BLaER1 (cell line): Measurements from ENCODE around the gene GALNTL6.
"Not testable (repeated sequence)": the region's sequence is repeated elsewhere in the genome, so short reads cannot be mapped to it uniquely, and the experiment has no call there.

Source experiments
- H3K27ac ChIP-seq: shearing (Covaris generic); formaldehyde crosslinking; 2 replicates; pipeline ENCODE4 v1.8.1; 2022
- H3K27me3 ChIP-seq: shearing (Covaris generic); formaldehyde crosslinking; 2 replicates; pipeline ENCODE4 v1.8.1; 2022
- H3K36me3 ChIP-seq: shearing (Covaris generic); formaldehyde crosslinking; 2 replicates; pipeline ENCODE4 v1.8.1; 2022
- H3K4me1 ChIP-seq: shearing (Covaris generic); formaldehyde crosslinking; 2 replicates; pipeline ENCODE4 v1.8.1; 2022
- H3K4me2 ChIP-seq: shearing (Covaris generic); formaldehyde crosslinking; 2 replicates; pipeline ENCODE4 v1.8.1; 2022
- H3K4me3 ChIP-seq: shearing (Covaris generic); formaldehyde crosslinking; 2 replicates; pipeline ENCODE4 v1.8.1; 2022
- H3K9ac ChIP-seq: shearing (Covaris generic); formaldehyde crosslinking; 2 replicates; pipeline ENCODE4 v1.8.1; 2022
- H3K9me3 ChIP-seq: shearing (Covaris generic); formaldehyde crosslinking; 2 replicates; pipeline ENCODE4 v1.8.1; 2022
- H4K20me1 ChIP-seq: shearing (Covaris generic); formaldehyde crosslinking; 2 replicates; pipeline ENCODE4 v1.8.1; 2022
- Cebpa-rat ChIP-seq: shearing (Covaris generic); IDR thresholded peaks from 2 replicates; pipeline ENCODE4 v1.8.1; 2022

The GALNTL6 gene

GRCh38 chr4:172957216-172957615, 1144.0 kb downstream of the GALNTL6 start:
- no peak overlapping the region for H3K4me2 ChIP-seq
- no peak overlapping the region for H3K9ac ChIP-seq
- H3K36me3 ChIP-seq: no peaks in the 10 kb centered on the region
- no peaks in the 10 kb centered on the region for H3K27me3 ChIP-seq
- no peak overlapping the region for H3K27ac ChIP-seq
- H3K4me1 ChIP-seq: no peaks in the 10 kb centered on the region
- TF ChIP-seq Cebpa-rat: no peak
- no peaks in the 10 kb centered on the region for H3K9me3 ChIP-seq
- no peaks in the 10 kb centered on the region for H4K20me1 ChIP-seq
- H3K4me3 ChIP-seq: no peak overlapping the region

GRCh38 chr4:172962564-172963353, 1149.6 kb downstream of the GALNTL6 start:
- no peak overlapping the region for H3K4me2 ChIP-seq

GRCh38 chr4:172963498-172964294, 1150.5 kb downstream of the GALNTL6 start:
- Histone ChIP-seq H3K27me3 (no peaks in the 10 kb centered on the region), H3K9ac (no peak overlapping the region), H3K4me3 (no peak overlapping the region), H3K9me3 (no peaks in the 10 kb centered on the region), H3K27ac (no peak overlapping the region), H4K20me1 (no peaks in the 10 kb centered on the region), H3K36me3 (no peaks in the 10 kb centered on the region), H3K4me2 (no peak overlapping the region), H3K4me1 (no peaks in the 10 kb centered on the region)
- TF ChIP-seq Cebpa-rat: no peak

More at GRCh38 chr4:172962564-172963353, 1149.6 kb downstream of the GALNTL6 start:
- Histone ChIP-seq H3K27ac (no peak overlapping the region), H3K9me3 (no peaks in the 10 kb centered on the region), H3K4me1 (no peaks in the 10 kb centered on the region), H3K36me3 (no peaks in the 10 kb centered on the region), H3K27me3 (no peaks in the 10 kb centered on the region), H4K20me1 (no peaks in the 10 kb centered on the region), H3K9ac (no peak overlapping the region), H3K4me3 (no peak overlapping the region)
- TF ChIP-seq Cebpa-rat: no peak

- H3K4me1 ChIP-seq, H3K27ac ChIP-seq, H3K4me3 ChIP-seq, H3K27me3 ChIP-seq, H3K36me3 ChIP-seq, H3K4me2 ChIP-seq, H4K20me1 ChIP-seq, H3K9ac ChIP-seq: not testable (repeated sequence)
- H3K9me3 ChIP-seq: peaks cover 18% of the 10 kb centered on the region
Observed at GRCh38 chr4:172970189-172970588, 1157.0 kb downstream of the GALNTL6 start.

- H3K27me3 ChIP-seq: no peaks in the 10 kb centered on the region
- H3K9ac ChIP-seq: no peak overlapping the region
- no peak overlapping the region for H3K4me3 ChIP-seq
- no peaks in the 10 kb centered on the region for H3K36me3 ChIP-seq
- H3K27ac ChIP-seq: no peak overlapping the region
- no peaks in the 10 kb centered on the region; the same call in 1 of the 2 replicates for H3K4me1 ChIP-seq
- TF ChIP-seq Cebpa-rat: no peak
- no peaks in the 10 kb centered on the region for H4K20me1 ChIP-seq
- H3K4me2 ChIP-seq: no peak overlapping the region
- H3K9me3 ChIP-seq: peaks cover 13% of the 10 kb centered on the region
Observed at GRCh38 chr4:172974586-172974985, 1161.4 kb downstream of the GALNTL6 start.

GRCh38 chr4:172975651-172976229, 1162.5 kb downstream of the GALNTL6 start:
- Histone ChIP-seq H3K9me3 (peaks cover 3% of the 10 kb centered on the region; the same call in 1 of the 2 replicates), H3K27me3 (no peaks in the 10 kb centered on the region), H3K36me3 (no peaks in the 10 kb centered on the region), H3K4me2 (no peak overlapping the region), H4K20me1 (no peaks in the 10 kb centered on the region), H3K9ac (no peak overlapping the region), H3K4me3 (no peak overlapping the region), H3K27ac (no peak overlapping the region), H3K4me1 (no peaks in the 10 kb centered on the region; the same call in 1 of the 2 replicates)
- no peak for TF ChIP-seq Cebpa-rat

GRCh38 chr4:172977491-172978041, 1164.4 kb downstream of the GALNTL6 start:
- not testable (repeated sequence) for H3K27me3 ChIP-seq, H3K36me3 ChIP-seq, H3K4me2 ChIP-seq, H4K20me1 ChIP-seq, H3K27ac ChIP-seq, H3K4me3 ChIP-seq, H3K9me3 ChIP-seq, H3K9ac ChIP-seq, H3K4me1 ChIP-seq

- Histone ChIP-seq H3K36me3 (no peaks in the 10 kb centered on the region), H3K9me3 (no peaks in the 10 kb centered on the region; the same call in 1 of the 2 replicates), H3K9ac (no peak overlapping the region), H3K4me1 (no peaks in the 10 kb centered on the region; the same call in 1 of the 2 replicates), H3K27ac (no peak overlapping the region), H4K20me1 (no peaks in the 10 kb centered on the region), H3K4me3 (no peak overlapping the region), H3K27me3 (no peaks in the 10 kb centered on the region; the same call in 1 of the 2 replicates), H3K4me2 (no peak overlapping the region)
- no peak for TF ChIP-seq Cebpa-rat
Observed at GRCh38 chr4:172978848-172979247, 1165.6 kb downstream of the GALNTL6 start.

- no peaks in the 10 kb centered on the region; the same call in 1 of the 2 replicates for H3K9me3 ChIP-seq
- no peak overlapping the region for H3K4me2 ChIP-seq
- no peaks in the 10 kb centered on the region; the same call in 1 of the 2 replicates for H3K4me1 ChIP-seq
- no peak for TF ChIP-seq Cebpa-rat
- no peaks in the 10 kb centered on the region for H3K36me3 ChIP-seq
- no peaks in the 10 kb centered on the region for H4K20me1 ChIP-seq
- no peak overlapping the region for H3K27ac ChIP-seq
- H3K27me3 ChIP-seq: no peaks in the 10 kb centered on the region; the same call in 1 of the 2 replicates
- no peak overlapping the region for H3K4me3 ChIP-seq
- H3K9ac ChIP-seq: no peak overlapping the region
Observed at GRCh38 chr4:172979332-172979731, 1166.1 kb downstream of the GALNTL6 start.

GRCh38 chr4:172980219-172980618, 1167.0 kb downstream of the GALNTL6 start:
- H3K27ac ChIP-seq: no peak overlapping the region
- no peak overlapping the region for H3K4me2 ChIP-seq
- no peak overlapping the region for H3K4me3 ChIP-seq
- H3K4me1 ChIP-seq: no peaks in the 10 kb centered on the region; the same call in 1 of the 2 replicates
- H4K20me1 ChIP-seq: no peaks in the 10 kb centered on the region
- H3K27me3 ChIP-seq: no peaks in the 10 kb centered on the region; the same call in 1 of the 2 replicates
- H3K36me3 ChIP-seq: no peaks in the 10 kb centered on the region
- TF ChIP-seq Cebpa-rat: no peak
- no peak overlapping the region for H3K9ac ChIP-seq
- H3K9me3 ChIP-seq: no peaks in the 10 kb centered on the region; the same call in 1 of the 2 replicates
